Bronchial epithelial cell (primary cell): ENCODE measurements around the gene PTK7. TPM values are rescaled to one million over a fixed set of nuclear protein-coding genes. Genes with fewer than 3 reads are reported as not detected.

Experiments used
- DNase-seq: peaks from one replicate; pipeline ENCODE4 v3.0.0-alpha.2; 2010; ENCODE audit warnings: low read depth
- FAIRE-seq: peaks from 2 replicates; lab custom pipeline; 2011; peaks lifted over from hg19 to GRCh38; lab: Jason Lieb, UNC
- H3K27me3 ChIP-seq: 2 replicates; pipeline ENCODE4 v1.5.1; 2011; ENCODE audit warnings: low read length; ENCODE audit not compliant: control insufficient read depth, insufficient read depth
- H3K36me3 ChIP-seq: 2 replicates; pipeline ENCODE4 v1.5.1; 2011; ENCODE audit warnings: low read length; ENCODE audit not compliant: control insufficient read depth, insufficient read depth
- H3K4me3 ChIP-seq: 2 replicates; pipeline ENCODE4 v1.5.1; 2011; ENCODE audit warnings: mild to moderate bottlenecking, low read depth, low read length, control low read depth
- CTCF ChIP-seq: IDR thresholded peaks from 2 replicates; pipeline ENCODE4 v1.5.1; 2011; ENCODE audit warnings: mild to moderate bottlenecking, moderate library complexity, low read length, control low read depth, inconsistent platforms; ENCODE audit not compliant: insufficient read depth, severe bottlenecking
- total RNA-seq: library from RNA; depleted of rRNA; stranded (reverse); fragments of >200 nt; gene quantifications from 2 replicates; pipeline ENCODE4 v1.2.1, GENCODE V29; 2014

The PTK7 gene
- total RNA-seq, 1 donor from 2014 or later: 53.2 TPM

GRCh38 chr6:43050981-43051380 is 25.1 kb upstream of the PTK7 start:
- no peak for TF ChIP-seq CTCF
- no peak for FAIRE-seq

GRCh38 chr6:43052225-43052841 is 23.8 kb upstream of the PTK7 start:
- no peak overlapping the region for H3K4me3 ChIP-seq
- TF ChIP-seq CTCF: no peak
- no peak for FAIRE-seq
- DNase-seq: no peak
- H3K36me3 ChIP-seq: peaks cover 25% of the 10 kb centered on the region
- no peaks in the 10 kb centered on the region for H3K27me3 ChIP-seq

More at GRCh38 chr6:43050981-43051380, 25.1 kb upstream of the PTK7 start:
- peaks cover 30% of the 10 kb centered on the region for H3K36me3 ChIP-seq
- H3K4me3 ChIP-seq: no peak overlapping the region
- no peak for DNase-seq
- no peaks in the 10 kb centered on the region for H3K27me3 ChIP-seq

GRCh38 chr6:43052842-43053544 is 23.1 kb upstream of the PTK7 start:
- DNase-seq (no peak), FAIRE-seq (no peak)
- H3K27me3 ChIP-seq: no peaks in the 10 kb centered on the region
- H3K36me3 ChIP-seq: peaks cover 26% of the 10 kb centered on the region
- no peak for TF ChIP-seq CTCF
- peak overlapping the region; percentile 61 for H3K4me3 ChIP-seq

- peaks cover 23% of the 10 kb centered on the region for H3K36me3 ChIP-seq
- H3K4me3 ChIP-seq: peak within 1 kb of the TSS; percentile 61
- FAIRE-seq (no peak), DNase-seq (peak; percentile 88)
- no peaks in the 10 kb centered on the region for H3K27me3 ChIP-seq
- no peak for TF ChIP-seq CTCF
These were observed 22.4 kb upstream of the PTK7 start, which contains the start of gene CUL7 for GRCh38 chr6:43053545-43054205. CUL7 (minus strand) TSS chr6:43053851; CDS start chr6:43052788, 1,063 bp downstream.

GRCh38 chr6:43054206-43054943 is 21.7 kb upstream of the PTK7 start:
- no peak for TF ChIP-seq CTCF
- no peak for FAIRE-seq
- no peaks in the 10 kb centered on the region for H3K27me3 ChIP-seq
- H3K4me3 ChIP-seq: no peak overlapping the region
- H3K36me3 ChIP-seq: peaks cover 23% of the 10 kb centered on the region
- no peak for DNase-seq
